Measurements from ENCODE around the gene NDUFB8. TPM values are rescaled to one million over a fixed set of nuclear protein-coding genes. Genes with fewer than 3 reads are reported as not detected.

NDUFB8 gene
- total RNA-seq, 1 experiment from 2014 or later: 297 TPM

DNA sequence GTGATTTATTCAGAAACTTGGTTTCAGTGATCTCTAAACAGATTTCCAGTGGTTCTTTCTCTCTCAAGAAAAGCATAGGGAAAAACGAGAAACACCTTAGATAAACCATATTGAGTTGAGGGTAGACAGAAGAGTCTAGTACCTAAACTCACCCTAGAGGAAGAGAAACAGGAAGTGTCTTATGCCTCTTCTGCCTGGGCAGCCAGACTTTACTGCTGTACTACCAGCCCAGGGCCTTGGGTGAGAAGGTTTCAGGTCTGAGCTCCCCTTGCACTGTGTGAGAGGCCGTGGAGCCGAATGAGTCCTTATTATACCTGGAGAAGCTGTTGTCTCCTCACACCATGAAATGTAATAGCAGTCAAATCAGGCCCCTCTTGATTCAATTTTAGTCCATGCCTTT lies 24.3 kb upstream of the NDUFB8 start:
- H3K4me3 ChIP-seq (ENCODE audit: low read depth, low read length, poor library complexity, severe bottlenecking): no peak overlapping the region
- TF ChIP-seq EZH2 (IDR thresholded peaks at IDR 0.05; ENCODE audit: borderline replicate concordance, low read depth, low read length, poor library complexity, severe bottlenecking): no peak
- TF ChIP-seq, protein P1, sequence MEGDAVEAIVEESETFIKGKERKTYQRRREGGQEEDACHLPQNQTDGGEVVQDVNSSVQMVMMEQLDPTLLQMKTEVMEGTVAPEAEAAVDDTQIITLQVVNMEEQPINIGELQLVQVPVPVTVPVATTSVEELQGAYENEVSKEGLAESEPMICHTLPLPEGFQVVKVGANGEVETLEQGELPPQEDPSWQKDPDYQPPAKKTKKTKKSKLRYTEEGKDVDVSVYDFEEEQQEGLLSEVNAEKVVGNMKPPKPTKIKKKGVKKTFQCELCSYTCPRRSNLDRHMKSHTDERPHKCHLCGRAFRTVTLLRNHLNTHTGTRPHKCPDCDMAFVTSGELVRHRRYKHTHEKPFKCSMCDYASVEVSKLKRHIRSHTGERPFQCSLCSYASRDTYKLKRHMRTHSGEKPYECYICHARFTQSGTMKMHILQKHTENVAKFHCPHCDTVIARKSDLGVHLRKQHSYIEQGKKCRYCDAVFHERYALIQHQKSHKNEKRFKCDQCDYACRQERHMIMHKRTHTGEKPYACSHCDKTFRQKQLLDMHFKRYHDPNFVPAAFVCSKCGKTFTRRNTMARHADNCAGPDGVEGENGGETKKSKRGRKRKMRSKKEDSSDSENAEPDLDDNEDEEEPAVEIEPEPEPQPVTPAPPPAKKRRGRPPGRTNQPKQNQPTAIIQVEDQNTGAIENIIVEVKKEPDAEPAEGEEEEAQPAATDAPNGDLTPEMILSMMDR (conservative IDR thresholded peaks at IDR 0.05; ENCODE audit: low read depth, low read length): no peak
- ChIA-PET POLR2A (ENCODE audit: low non-redundant PET) (no interaction called here), CTCF (interaction anchor here (1.1 kb wide), 2 partner anchors 325 to 464 kb away, joined by 4 to 7 read pairs; no protein-coding TSS in a partner anchor)
- no peak overlapping the region for H3K27ac ChIP-seq (ENCODE audit: low read depth, low read length, poor library complexity, severe bottlenecking)
- no peaks in the 10 kb centered on the region for H3K27me3 ChIP-seq (replicated peaks; ENCODE audit: insufficient read depth, low read depth, low read length, poor library complexity)
- no peaks in the 10 kb centered on the region for H3K9me3 ChIP-seq (ENCODE audit: low read depth, low read length, poor library complexity, severe bottlenecking)
- DNase-seq (ENCODE audit: low spot score): no peak
- BruUV-seq (replicated peaks): no TSS peak
- intact Hi-C loops (cut with micrococcal nuclease; ENCODE audit: unreplicated experiment): no loop called here
- no peaks in the 10 kb centered on the region for H3K4me1 ChIP-seq (ENCODE audit: insufficient read depth, low read length, poor library complexity, severe bottlenecking)
- peaks cover 7% of the 10 kb centered on the region for H3K36me3 ChIP-seq (ENCODE audit: insufficient read depth, low read length, poor library complexity, severe bottlenecking)

- no peak overlapping the region for H3K4me3 ChIP-seq (ENCODE audit: low read depth, low read length, poor library complexity, severe bottlenecking)
- H3K27ac ChIP-seq (ENCODE audit: low read depth, low read length, poor library complexity, severe bottlenecking): no peak overlapping the region
- POLR2A ChIA-PET (ENCODE audit: low non-redundant PET): no interaction called here
- TF ChIP-seq, protein P1 (conservative IDR thresholded peaks at IDR 0.05; ENCODE audit: low read depth, low read length): no peak
- no peak for TF ChIP-seq EZH2 (IDR thresholded peaks at IDR 0.05; ENCODE audit: borderline replicate concordance, low read depth, low read length, poor library complexity, severe bottlenecking)
- no peaks in the 10 kb centered on the region for H3K27me3 ChIP-seq (replicated peaks; ENCODE audit: insufficient read depth, low read depth, low read length, poor library complexity)
- H3K36me3 ChIP-seq (ENCODE audit: insufficient read depth, low read length, poor library complexity, severe bottlenecking): peaks cover 27% of the 10 kb centered on the region
- CTCF ChIA-PET: no interaction called here
- no peaks in the 10 kb centered on the region for H3K9me3 ChIP-seq (ENCODE audit: low read depth, low read length, poor library complexity, severe bottlenecking)
- no TSS peak for BruUV-seq (replicated peaks)
- no peaks in the 10 kb centered on the region for H3K4me1 ChIP-seq (ENCODE audit: insufficient read depth, low read length, poor library complexity, severe bottlenecking)
- intact Hi-C loops (cut with micrococcal nuclease; ENCODE audit: unreplicated experiment): no loop called here
- no peak for DNase-seq (ENCODE audit: low spot score)
These were observed 22.1 kb upstream of the NDUFB8 start for GRCh38 chr10:100551738-100552137.

GRCh38 chr10:100551196-100551595 lies 21.5 kb upstream of the NDUFB8 start:
- no peak for TF ChIP-seq EZH2 (IDR thresholded peaks at IDR 0.05; ENCODE audit: borderline replicate concordance, low read depth, low read length, poor library complexity, severe bottlenecking)
- TF ChIP-seq, protein P1 (conservative IDR thresholded peaks at IDR 0.05; ENCODE audit: low read depth, low read length): no peak
- peaks cover 30% of the 10 kb centered on the region for H3K36me3 ChIP-seq (ENCODE audit: insufficient read depth, low read length, poor library complexity, severe bottlenecking)

More at GRCh38 chr10:100551196-100551595, 21.5 kb upstream of the NDUFB8 start:
- no peaks in the 10 kb centered on the region for H3K4me1 ChIP-seq (ENCODE audit: insufficient read depth, low read length, poor library complexity, severe bottlenecking)
- TSS peak; percentile 7 for BruUV-seq (replicated peaks)
- intact Hi-C loops (cut with micrococcal nuclease; ENCODE audit: unreplicated experiment): no loop called here
- H3K27ac ChIP-seq (ENCODE audit: low read depth, low read length, poor library complexity, severe bottlenecking): no peak overlapping the region
- CTCF ChIA-PET: no interaction called here
- no peak overlapping the region for H3K4me3 ChIP-seq (ENCODE audit: low read depth, low read length, poor library complexity, severe bottlenecking)
- no peaks in the 10 kb centered on the region for H3K9me3 ChIP-seq (ENCODE audit: low read depth, low read length, poor library complexity, severe bottlenecking)
- no peaks in the 10 kb centered on the region for H3K27me3 ChIP-seq (replicated peaks; ENCODE audit: insufficient read depth, low read depth, low read length, poor library complexity)
- POLR2A ChIA-PET (ENCODE audit: low non-redundant PET): no interaction called here
- DNase-seq (ENCODE audit: low spot score): no peak
